Transverse colon (tissue), 4 donors: ENCODE results near the gene RIPOR1. TPM values are rescaled to one million over a fixed set of nuclear protein-coding genes. Genes with fewer than 3 reads are reported as not detected.
"Not testable (repeated sequence)": the region's sequence is repeated elsewhere in the genome, so short reads cannot be mapped to it uniquely, and the experiment has no call there.

ENCODE experiments used
- DNase-seq: peaks from one replicate; pipeline ENCODE4 v3.0.0-alpha.2; 2019
- H3K27ac ChIP-seq, 4 donors: fragments of 200-600 bp; sonication (generic); 2 replicates each; pipeline ENCODE4 v1.5.1; 2016 to 2018; ENCODE audit warnings: inconsistent platforms in 4 of 4
- H3K27me3 ChIP-seq: fragments of 200-600 bp; sonication (generic); 2 replicates; pipeline ENCODE4 v1.5.1; 2017; ENCODE audit warnings: inconsistent platforms
- H3K36me3 ChIP-seq, 4 donors: fragments of 200-600 bp; sonication (generic); 2 replicates each; pipeline ENCODE4 v1.5.1; 2017 to 2019; ENCODE audit warnings: inconsistent platforms in 4 of 4
- H3K4me1 ChIP-seq, 4 donors: fragments of 200-600 bp; sonication (generic); 2 replicates each; pipeline ENCODE4 v1.5.1; 2017 to 2020; ENCODE audit warnings: inconsistent platforms in 4 of 4
- H3K4me3 ChIP-seq, 4 donors: fragments of 200-600 bp; sonication (generic); 1 replicate in 1 of 4; 2 replicates in 3 of 4; pipeline versions ENCODE4 v1.5.1 to v1.6.1; 2017 to 2019; ENCODE audit warnings: inconsistent platforms in 4 of 4
- H3K9me3 ChIP-seq, 2 donors: fragments of 200-600 bp; sonication (generic); 2 replicates each; pipeline ENCODE4 v1.5.1; 2017 to 2019; ENCODE audit warnings: inconsistent platforms in 2 of 2
- EP300 ChIP-seq: sonication (generic); formaldehyde crosslinking; IDR thresholded peaks from one replicate; pipeline ENCODE4 v1.6.1; 2017; ENCODE audit warnings: antibody characterized with exemption, low read depth
- POLR2A ChIP-seq: fragments of 450-650 bp; IDR thresholded peaks from one replicate; pipeline ENCODE4 v1.6.1; 2016; ENCODE audit warnings: antibody characterized with exemption, mild to moderate bottlenecking, moderate library complexity
- POLR2AphosphoS5 ChIP-seq, 3 donors: sonication (generic); formaldehyde crosslinking; IDR thresholded peaks; one replicate each; pipeline ENCODE4 v1.6.1; 2016; ENCODE audit warnings: antibody characterized with exemption in 3 of 3
- WGBS, 2 donors: methylation state at CpG; one replicate each; pipeline ENCODE4 v1.1.5; 2018; ENCODE audit warnings: low coverage in 1 of 2; 5-methylcytosine and 5-hydroxymethylcytosine counted together
- in situ Hi-C, 4 donors: fragments of 200-750 bp; cut with MboI; loops; one replicate each; pipeline versions ENCODE4 v1.15.0 to v1.15.1; 2017; ENCODE audit warnings: low sequenced_read_pairs in 3 of 4, low pct_ligation_motif_present in 1 of 4, low pct_unique_long_range_greater_than_20kb in 1 of 4
- intact Hi-C: fragments of 100-400 bp; cut with DNase I; formaldehyde crosslinking; loops from one replicate; pipeline ENCODE4 v1.15.1; 2023; ENCODE audit warnings: low total_unique reads
- total RNA-seq, 4 donors: library from RNA; depleted of rRNA; stranded (reverse); fragments of >200 nt; gene quantifications; one replicate each; pipeline ENCODE4 v1.1.0, GENCODE V29; 2016
- TF ChIP-seq, protein P1 (sequence below), 5 experiments: fragments of 200-600 bp in 3 of 5; fragments of 450-650 bp in 2 of 5; sonication (generic) in 3 of 5; IDR thresholded peaks; 1 replicate in 2 of 5; 2 replicates in 3 of 5; pipeline ENCODE4 v1.5.1; 2016 to 2017; ENCODE audit warnings: antibody characterized with exemption in 5 of 5, inconsistent platforms in 3 of 5, mild to moderate bottlenecking in 2 of 5, moderate library complexity in 1 of 5

Gene RIPOR1
- total RNA-seq, 4 donors from 2014 or later, result 11.2 to 141 (median 24.1) TPM

DNA sequence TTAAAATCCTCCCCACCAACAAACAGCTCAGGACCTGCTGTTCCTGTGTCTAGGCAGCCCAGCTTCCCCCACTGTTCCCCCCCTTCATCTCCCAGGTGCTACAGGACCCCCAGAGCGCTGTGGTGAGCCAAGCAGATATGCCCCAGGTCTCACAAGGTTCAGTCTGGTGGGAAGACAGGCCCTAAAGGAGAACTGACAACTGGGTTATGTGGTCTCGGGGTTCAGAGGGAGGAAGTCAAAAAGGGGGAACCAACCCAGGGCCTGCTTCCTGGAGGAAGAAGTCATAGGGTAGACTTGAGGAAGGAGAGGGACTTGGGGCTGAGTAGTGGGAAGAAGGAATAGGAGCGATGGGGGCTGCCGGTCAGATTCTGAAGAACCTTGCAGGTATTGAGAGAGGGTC lies 2.6 kb downstream of the RIPOR1 start:
- Histone ChIP-seq H3K9me3 (no peaks in the 10 kb centered on the region), H3K27ac (peak overlapping the region; percentile 88 to 92 (median 90)), H3K4me3 (peak overlapping the region in 1 of 4 donors; percentile 68), H3K4me1 (peaks cover 8 to 32% (median 25%) of the 10 kb centered on the region in 4 donors), H3K36me3 (no peaks in the 10 kb centered on the region), H3K27me3 (no peaks in the 10 kb centered on the region)
- no peak for TF ChIP-seq EP300
- TF ChIP-seq POLR2AphosphoS5 (IDR thresholded peaks at IDR 0.05), result no peak
- no peak for TF ChIP-seq POLR2A
- TF ChIP-seq, protein P1, sequence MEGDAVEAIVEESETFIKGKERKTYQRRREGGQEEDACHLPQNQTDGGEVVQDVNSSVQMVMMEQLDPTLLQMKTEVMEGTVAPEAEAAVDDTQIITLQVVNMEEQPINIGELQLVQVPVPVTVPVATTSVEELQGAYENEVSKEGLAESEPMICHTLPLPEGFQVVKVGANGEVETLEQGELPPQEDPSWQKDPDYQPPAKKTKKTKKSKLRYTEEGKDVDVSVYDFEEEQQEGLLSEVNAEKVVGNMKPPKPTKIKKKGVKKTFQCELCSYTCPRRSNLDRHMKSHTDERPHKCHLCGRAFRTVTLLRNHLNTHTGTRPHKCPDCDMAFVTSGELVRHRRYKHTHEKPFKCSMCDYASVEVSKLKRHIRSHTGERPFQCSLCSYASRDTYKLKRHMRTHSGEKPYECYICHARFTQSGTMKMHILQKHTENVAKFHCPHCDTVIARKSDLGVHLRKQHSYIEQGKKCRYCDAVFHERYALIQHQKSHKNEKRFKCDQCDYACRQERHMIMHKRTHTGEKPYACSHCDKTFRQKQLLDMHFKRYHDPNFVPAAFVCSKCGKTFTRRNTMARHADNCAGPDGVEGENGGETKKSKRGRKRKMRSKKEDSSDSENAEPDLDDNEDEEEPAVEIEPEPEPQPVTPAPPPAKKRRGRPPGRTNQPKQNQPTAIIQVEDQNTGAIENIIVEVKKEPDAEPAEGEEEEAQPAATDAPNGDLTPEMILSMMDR (IDR thresholded peaks at IDR 0.05), result no peak
- 72 to 88% methylated on average over 2 to 3 of the region's 4 CpGs for WGBS, 2 donors
- in situ Hi-C loops (no loop called here), intact Hi-C loops (no loop called here)
- DNase-seq, result no peak

DNA sequence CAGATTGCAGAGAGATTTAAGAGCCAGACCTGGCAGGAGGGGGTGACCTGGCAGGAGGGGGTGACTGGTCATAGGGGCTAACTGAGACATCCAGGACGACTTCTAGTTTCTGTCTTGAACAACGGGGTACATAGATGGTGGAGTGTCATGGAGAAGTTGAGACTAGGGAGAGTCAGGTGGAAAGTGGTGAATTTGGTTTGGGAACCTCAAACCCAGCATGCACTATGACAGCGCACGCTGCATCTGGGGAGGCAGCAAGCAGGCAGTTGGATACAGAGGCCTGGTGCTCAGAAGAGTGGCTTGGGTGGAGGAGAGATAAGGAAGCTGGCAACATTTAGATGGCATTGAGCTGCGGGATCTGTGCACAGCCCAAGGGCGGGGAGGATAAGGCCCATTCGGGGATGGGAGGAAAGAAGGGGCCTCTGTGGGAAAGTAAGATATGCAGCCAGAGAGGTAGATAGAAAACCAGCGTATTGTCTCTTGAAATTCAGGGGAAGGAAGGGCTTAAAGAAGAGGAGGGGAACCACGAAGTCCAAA lies 4.5 kb downstream of the RIPOR1 start:
- no peak for DNase-seq
- H3K27me3 ChIP-seq, result peaks cover 17% of the 10 kb centered on the region
- in situ Hi-C loops (no loop called here), intact Hi-C loops (no loop called here)
- H3K36me3 ChIP-seq, result no peaks in the 10 kb centered on the region
- no peaks in the 10 kb centered on the region for H3K9me3 ChIP-seq
- H3K4me1 ChIP-seq, result peaks cover 12 to 49% (median 38%) of the 10 kb centered on the region in 4 donors
- no peak overlapping the region for H3K27ac ChIP-seq
- no peak overlapping the region for H3K4me3 ChIP-seq
- 72 to 78% methylated on average over 9 of the region's 9 CpGs for WGBS, 2 donors
- TF ChIP-seq POLR2AphosphoS5 (IDR thresholded peaks at IDR 0.05) (no peak), POLR2A (no peak), EP300 (no peak)
- TF ChIP-seq, protein P1 (IDR thresholded peaks at IDR 0.05), result no peak

DNA sequence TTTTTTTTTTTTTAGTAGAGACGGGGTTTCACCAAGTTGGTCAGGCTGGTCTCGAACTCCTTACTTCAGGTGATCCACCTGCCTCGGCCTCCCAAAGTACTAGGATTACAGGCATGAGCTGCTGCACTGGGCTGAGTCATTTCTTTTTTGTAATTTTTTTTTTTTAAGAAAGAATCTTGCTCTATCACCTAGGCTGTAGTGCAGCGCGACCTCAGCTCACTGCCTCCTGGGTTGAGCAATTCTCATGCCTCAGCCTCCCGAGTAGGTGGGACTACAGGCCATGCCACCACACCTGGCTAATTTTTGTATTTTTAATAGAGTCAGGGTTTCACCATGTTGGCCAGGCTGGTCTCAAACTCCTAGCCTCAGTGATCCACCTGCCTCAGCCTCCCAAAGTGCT lies 5.4 kb downstream of the RIPOR1 start:
- in situ Hi-C loops, H3K36me3 ChIP-seq, intact Hi-C loops, H3K27ac ChIP-seq, DNase-seq, H3K4me3 ChIP-seq, H3K9me3 ChIP-seq: not testable (repeated sequence)
- Histone ChIP-seq H3K4me1 (peaks cover 19 to 53% (median 43%) of the 10 kb centered on the region in 4 donors), H3K27me3 (peaks cover 17% of the 10 kb centered on the region)
- WGBS, 2 donors, result 91 to 100% methylated on average over 1 to 6 of the region's 6 CpGs

DNA sequence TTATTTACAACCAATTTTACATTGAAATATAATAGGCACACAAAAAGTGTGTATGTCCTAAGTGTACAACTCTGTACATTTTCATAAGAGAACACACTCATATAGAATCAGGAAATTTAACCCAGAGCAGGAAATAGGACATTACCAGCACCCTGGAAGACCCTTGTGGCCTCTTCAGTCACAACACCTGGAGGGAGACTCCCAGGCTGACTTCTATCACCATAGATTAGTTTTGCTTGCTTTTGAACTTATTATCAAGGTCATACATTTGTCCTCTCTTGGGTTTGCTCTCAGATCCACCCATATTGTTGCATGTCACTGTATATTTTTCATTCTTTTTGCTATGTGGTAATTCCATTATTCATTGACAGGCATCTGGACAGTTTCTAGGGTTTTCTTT lies 5.8 kb downstream of the RIPOR1 start:
- no peak for DNase-seq
- Histone ChIP-seq H3K27ac (no peak overlapping the region), H3K4me3 (no peak overlapping the region), H3K4me1 (peaks cover 20 to 49% (median 41%) of the 10 kb centered on the region in 4 donors), H3K36me3 (no peaks in the 10 kb centered on the region), H3K27me3 (peaks cover 17% of the 10 kb centered on the region), H3K9me3 (no peaks in the 10 kb centered on the region)
- intact Hi-C loops (no loop called here), in situ Hi-C loops (no loop called here)
- TF ChIP-seq, protein P1 (IDR thresholded peaks at IDR 0.05), result no peak
- no peak for TF ChIP-seq POLR2A
- no peak for TF ChIP-seq EP300
- TF ChIP-seq POLR2AphosphoS5 (IDR thresholded peaks at IDR 0.05), result no peak

DNA sequence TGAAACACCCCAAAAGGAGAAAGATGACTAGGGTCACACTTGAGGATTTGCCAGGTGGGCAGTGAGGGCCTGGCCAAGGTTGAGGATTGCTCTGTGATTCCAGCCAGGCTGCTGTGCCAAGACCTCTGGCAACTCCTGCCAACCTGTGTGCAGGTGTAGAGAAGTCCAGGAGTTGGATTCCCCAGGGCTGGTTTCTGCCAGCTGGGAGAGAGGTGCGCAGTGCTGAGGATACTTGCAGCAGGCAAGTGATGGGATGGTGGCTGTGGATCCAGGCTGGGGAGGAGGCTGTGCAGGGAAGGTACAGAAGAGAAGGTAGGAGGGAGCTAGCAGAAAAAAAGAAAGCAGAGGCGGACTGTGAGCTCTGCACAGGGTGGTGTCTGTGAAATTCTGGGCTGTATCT lies 6.6 kb downstream of the RIPOR1 start:
- WGBS, 2 donors, result 71 to 98% methylated on average over 1 to 2 of the region's 2 CpGs
- no peak overlapping the region for H3K27ac ChIP-seq
- in situ Hi-C loops, result no loop called here

More for the DNA sequence above, 6.6 kb downstream of the RIPOR1 start:
- no peak for DNase-seq
- Histone ChIP-seq H3K36me3 (no peaks in the 10 kb centered on the region), H3K4me1 (peaks cover 20 to 41% (median 34%) of the 10 kb centered on the region in 4 donors), H3K4me3 (no peak overlapping the region), H3K9me3 (no peaks in the 10 kb centered on the region), H3K27me3 (peaks cover 17% of the 10 kb centered on the region)
- no peak for TF ChIP-seq POLR2A
- TF ChIP-seq POLR2AphosphoS5 (IDR thresholded peaks at IDR 0.05), result no peak
- TF ChIP-seq EP300, result no peak
- TF ChIP-seq, protein P1 (IDR thresholded peaks at IDR 0.05), result no peak
- intact Hi-C loops, result no loop called here
